ENCODE results near the gene HYAL3.
"Not testable (repeated sequence)": the region's sequence is repeated elsewhere in the genome, so short reads cannot be mapped to it uniquely, and the experiment has no call there.

Gene HYAL3

DNA sequence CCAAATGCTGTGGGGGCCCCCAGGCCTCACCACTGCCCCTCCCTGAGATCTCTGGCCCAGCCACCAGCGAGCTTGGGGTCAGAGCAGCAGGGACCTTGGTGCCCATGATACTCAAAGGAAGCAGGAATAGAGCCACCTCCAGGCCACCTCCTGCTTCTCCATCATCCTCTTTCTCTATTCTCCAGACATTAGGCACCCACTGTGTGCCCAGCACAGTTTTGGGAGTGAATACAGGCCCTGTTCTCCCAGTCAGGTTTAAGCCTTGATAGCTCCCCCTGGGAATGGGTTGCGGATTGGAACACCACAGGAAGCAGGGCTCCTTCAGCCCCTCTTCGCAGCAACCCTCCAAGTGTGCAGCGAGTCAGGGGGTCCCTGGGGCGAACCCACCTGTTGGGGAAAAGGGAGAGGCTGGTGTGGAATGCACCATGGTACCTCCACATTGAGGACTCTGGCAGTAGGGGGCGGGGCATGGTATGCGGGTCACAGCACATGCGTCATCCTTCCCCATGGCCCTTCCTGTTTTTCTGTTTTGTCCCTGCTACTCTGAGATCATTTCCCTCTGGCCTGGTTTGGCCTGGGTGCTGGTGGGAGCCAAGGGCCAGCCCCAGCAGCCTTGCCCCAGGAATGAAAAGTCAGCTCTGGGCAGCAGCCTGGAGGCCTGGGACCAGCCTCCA is 44.5 kb downstream of the HYAL3 start:
- DNase-seq = peak in 1 of 2 donors; percentile 59

DNA sequence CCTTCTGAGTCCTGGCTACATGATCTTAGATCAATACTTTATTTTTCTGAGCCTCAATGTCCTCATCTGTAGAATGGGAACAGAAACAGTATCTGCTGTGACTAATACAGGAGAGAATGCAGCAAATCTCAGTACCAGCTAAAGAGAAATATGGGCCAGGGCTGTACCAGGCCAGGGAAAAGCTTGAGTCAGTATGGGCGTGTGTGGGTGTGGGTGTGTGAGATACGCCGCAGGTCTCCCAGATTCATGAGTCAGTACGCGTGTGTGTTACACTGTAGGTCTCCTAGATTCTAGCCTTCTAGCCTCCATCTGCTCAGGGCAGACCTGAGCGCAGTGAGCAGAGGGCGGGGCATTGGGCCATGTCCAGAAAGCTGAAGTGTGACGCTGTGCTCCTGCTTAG is 48.0 kb downstream of the HYAL3 start:
- no peak for DNase-seq

DNA sequence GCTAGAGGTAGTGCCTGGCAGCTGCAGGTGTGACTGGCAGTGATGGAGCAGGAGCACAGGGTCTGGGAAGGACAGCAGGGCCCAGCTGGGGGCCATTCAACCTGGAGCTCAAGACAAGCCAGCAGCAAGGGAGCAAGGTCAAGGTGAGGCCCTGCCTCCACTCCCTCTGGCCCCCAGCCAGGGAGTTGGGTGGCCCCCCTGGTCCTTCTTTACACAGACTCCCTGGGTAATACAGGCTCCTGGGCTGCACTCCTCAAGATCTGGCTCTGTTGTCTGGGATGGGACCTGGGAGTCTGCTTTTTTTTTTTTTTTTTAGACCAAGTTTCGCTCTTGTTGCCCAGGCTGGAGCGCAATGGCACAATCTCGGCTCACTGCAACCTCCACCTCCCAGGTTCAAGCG is 48.7 kb downstream of the HYAL3 start:
- no peak for DNase-seq

DNA sequence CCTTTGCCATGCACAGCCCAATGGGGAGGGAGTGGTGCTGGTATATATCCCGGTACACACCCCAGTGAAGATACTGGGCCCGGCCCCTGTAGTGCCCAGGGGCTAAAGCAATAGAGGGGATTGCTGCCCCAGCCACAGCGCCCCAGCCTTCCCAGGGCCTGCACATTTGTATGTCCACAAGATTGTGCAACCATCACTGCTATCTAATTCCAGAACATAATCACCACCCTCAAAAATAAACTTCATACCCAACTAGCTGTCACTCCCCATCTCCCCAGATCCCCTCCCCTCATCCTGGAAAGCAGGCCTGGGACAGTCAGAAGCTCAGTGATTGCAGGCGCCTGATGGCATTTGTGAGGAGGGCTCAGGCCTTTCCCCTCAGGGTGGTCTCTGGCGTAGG is 49.7 kb downstream of the HYAL3 start:
- no peak for DNase-seq

DNA sequence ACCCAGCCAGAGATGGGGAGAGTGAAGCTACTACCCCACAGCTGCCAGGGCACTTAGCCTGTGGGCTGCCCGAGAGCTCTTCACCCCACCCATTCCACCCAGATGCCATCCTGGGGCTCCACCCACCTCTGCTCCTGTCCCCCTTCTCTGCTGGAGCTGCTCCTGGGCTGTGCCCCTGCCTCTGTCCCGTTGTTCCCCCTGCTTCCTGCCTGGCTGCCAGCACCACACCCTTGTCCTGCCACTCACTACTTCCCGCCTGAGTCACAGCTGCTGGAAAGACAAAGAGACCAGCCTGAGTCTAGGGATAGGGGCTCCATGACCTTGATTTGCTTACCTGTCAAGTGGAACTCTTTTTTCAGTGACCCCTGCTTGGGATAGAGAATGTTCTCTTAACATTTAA is 50.8 kb downstream of the HYAL3 start:
- DNase-seq = no peak

DNA sequence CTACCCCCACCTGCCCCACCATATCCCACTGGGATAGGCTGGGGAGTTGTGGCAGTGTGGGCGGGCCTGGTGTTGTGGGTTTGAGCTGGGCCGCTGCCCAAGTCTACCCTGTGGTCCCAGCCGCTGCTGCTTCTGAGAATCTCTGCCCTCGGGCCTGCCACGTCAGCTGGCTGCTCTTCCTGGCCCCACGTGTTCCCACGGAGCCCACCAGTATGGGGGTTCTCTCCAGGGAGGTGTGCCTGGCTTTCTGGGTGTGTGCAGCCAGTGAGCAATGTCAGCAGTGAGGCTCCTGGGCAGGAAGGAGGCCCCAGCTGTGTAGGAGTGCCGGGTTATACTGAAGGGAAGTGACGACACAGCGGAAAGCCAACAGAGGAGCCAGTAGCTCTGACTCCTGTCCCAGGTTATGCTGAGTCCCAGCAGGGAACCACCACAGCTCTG is 52.7 kb downstream of the HYAL3 start:
- peak; percentile 75 to 86 for DNase-seq

DNA sequence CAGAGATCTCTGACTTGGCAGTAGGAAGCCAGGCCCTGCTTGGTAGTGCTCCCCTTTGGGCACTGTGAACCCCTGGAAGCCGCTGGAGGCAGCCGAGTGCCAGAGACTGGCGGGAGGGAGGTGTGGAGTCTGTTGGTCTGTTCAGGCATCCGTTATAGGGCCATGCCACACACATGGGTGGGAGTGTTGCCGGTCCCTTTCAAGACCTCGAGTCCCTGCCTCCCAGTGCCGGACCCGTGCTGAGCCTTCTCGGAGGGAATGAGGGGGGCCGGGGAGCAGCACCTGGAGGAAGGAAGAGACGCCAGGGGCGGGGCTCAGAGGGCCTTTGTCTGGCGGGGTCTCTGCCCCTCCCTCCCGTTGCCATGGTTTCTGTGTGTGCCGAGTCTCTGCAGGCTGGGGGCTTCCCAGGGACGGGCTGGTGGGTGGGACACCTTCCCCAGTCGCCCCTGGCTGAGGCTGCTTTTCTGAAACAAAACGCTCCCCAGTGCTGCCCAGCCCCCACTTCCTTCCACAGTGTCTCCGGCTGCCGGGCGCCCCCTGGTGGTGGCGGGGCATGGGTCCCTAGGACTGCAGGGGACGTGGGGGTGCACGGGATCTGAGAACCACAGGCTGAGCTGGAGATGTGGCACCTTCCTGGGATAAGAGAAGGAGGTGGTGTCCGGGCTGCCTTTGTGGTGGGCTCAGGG is 53.2 kb downstream of the HYAL3 start:
- DNase-seq = peak; percentile 89 to 94

DNA sequence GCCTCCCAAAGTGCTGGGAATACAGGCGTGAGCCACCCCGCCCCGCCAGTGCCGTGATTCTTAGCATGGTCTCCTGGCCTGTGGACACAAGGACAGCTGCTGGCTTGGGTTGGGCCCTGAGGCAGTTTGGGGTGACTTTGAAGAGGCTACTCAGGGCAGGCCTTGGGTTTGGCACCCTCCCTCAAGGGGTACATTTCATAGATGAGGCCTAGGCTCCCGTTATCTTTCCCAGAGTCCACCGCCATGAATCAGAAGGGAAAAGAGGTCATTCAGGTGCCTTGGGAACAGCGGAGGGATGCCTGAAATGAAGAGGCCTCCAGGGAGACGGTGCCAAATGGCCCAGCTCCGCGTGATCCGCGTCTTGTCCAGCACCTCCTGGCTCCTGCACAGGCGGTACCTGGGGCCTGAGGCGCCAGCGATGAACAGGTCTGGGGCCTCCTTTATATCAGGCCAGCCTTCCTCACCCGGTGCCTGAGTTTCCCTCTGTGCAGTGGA is 53.9 kb downstream of the HYAL3 start:
- no peak for DNase-seq

DNA sequence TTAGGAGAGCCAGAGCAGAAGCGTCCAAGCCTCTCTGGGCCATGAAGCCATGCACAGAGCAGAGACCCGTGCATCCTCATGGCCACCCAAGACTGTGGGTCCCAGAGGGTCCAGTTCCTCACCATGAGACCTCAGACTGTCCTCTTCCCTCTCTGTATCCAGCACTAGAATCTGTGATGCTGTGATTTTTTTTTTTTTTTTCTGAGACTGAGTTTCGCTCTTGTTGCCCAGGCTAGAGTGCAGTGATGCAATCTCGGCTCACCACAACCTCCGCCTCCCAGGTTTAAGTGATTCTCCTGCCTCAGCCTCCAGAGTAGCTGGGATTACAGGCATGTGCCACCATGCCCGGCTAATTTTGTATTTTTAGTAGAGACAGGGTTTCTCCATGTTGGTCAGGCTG is 54.4 kb downstream of the HYAL3 start:
- DNase-seq = not testable (repeated sequence)

DNA sequence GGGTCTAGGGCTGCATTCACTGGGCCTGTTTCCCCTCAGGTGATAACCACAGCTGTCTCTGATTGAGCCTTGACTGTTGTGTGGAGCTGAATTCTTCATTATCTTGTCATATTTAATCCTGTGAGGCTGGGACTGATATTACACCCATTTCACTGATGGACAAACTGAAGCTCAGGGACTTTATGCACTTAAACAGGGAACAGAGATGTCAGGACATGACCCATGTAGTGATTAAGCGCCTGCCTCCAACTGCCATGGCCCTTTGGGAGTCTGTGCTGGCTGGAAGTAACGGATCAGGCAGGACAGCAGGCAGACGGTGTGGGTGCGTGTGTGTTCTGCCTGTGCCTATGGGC is 55.7 kb downstream of the HYAL3 start:
- no peak for DNase-seq

DNA sequence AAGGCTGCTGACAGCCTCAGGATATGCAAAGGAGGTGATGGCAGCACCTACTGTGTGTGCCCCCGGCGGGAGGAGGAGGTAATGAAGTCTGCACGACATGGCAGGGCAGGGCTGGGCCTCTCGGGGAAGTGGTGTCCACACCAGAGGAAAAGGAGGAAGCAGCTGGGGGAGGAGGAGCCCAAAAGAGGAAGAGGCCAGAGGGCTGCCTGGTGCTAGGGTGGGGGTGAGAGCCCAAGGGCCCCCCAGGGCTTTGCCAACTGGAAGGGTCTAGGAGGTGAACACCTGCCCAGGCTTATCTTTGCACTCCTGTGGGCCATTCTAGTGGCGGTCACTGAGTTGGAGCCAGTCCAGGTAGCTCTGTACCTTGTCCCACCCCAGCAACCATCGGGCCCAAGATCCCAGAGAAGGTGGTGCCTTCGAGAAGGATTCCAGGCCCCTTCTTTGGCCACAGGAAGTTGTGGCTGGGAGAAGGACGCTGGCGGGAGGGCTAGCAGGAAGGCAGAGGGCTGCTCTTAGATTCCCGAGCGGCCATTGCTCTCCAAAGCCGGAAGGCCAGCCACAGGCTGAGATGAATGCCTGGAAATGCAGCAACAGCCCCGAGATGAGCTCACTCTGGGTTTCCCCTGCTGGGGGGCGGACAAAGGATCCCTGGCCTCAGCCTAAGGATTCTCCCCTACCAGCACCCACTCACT is 56.2 kb downstream of the HYAL3 start:
- peak; percentile 59 to 84 for DNase-seq
